K562 (cell line): Measurements from ENCODE around the gene C11orf98. TPM values are rescaled to one million over a fixed set of nuclear protein-coding genes. Genes with fewer than 3 reads are reported as not detected.
A peak's percentile ranks its signal among the peaks of the same experiment; 100 is the strongest.

Experiments used
- ATF6 ChIP-seq: sonication (generic); formaldehyde crosslinking; IDR thresholded peaks from 2 replicates; pipeline ENCODE4 v1.4.0; 2020; ENCODE audit warnings: mild to moderate bottlenecking, missing genetic modification reagents
- CAMTA2 ChIP-seq: fragments of 250-450 bp; sonication (Bioruptor Pico); conservative IDR thresholded peaks from 2 replicates; pipeline ENCODE4 v1.5.1; 2022
- GABPA ChIP-seq: fragments of 200-800 bp; sonication (Bioruptor generic); conservative IDR thresholded peaks from 2 replicates; pipeline ENCODE4 v1.6.1; 2016; ENCODE audit warnings: low read depth, missing genetic modification characterization, missing compliant biosample characterization
- HDGF ChIP-seq: fragments of 450-650 bp; IDR thresholded peaks from 2 replicates; pipeline ENCODE4 v1.6.1; 2016
- ILK ChIP-seq: fragments of 450-650 bp; IDR thresholded peaks from 2 replicates; pipeline ENCODE4 v1.6.1; 2016; ENCODE audit warnings: missing genetic modification characterization, low read depth, mild to moderate bottlenecking, missing compliant biosample characterization, moderate library complexity, borderline replicate concordance
- POLR2AphosphoS2 ChIP-seq: IDR thresholded peaks from 2 replicates; pipeline ENCODE4 v1.6.1; 2012; ENCODE audit warnings: low read length, improper control_type of control experiment
- RCOR1 ChIP-seq, 2 experiments: IDR thresholded peaks; 2 replicates each; pipeline ENCODE4 v1.6.1; 2012; ENCODE audit warnings: low read depth in 2 of 2, low read length in 2 of 2, borderline replicate concordance in 1 of 2, improper control_type of control experiment in 1 of 2
- SREBF2 ChIP-seq: sonication (generic); formaldehyde crosslinking; IDR thresholded peaks from 2 replicates; pipeline ENCODE4 v1.4.0; 2020; ENCODE audit warnings: mild to moderate bottlenecking, missing genetic modification reagents
- TAF1 ChIP-seq: IDR thresholded peaks from 2 replicates; pipeline ENCODE4 v1.6.1; 2011; ENCODE audit warnings: mild to moderate bottlenecking, low read length, moderate library complexity; ENCODE audit not compliant: insufficient read depth, control insufficient read depth, severe bottlenecking; ENCODE audit errors: extremely low read depth
- TAF15 ChIP-seq: fragments of 200-400 bp; formaldehyde crosslinking; IDR thresholded peaks from 2 replicates; pipeline ENCODE4 v1.6.1; 2017; ENCODE audit warnings: mild to moderate bottlenecking, low read depth, low read length, moderate library complexity
- TEAD2 ChIP-seq: fragments of 450-650 bp; IDR thresholded peaks from 2 replicates; pipeline ENCODE4 v1.6.1; 2016; ENCODE audit warnings: missing genetic modification characterization, control low read depth, missing compliant biosample characterization
- ZC3H4 ChIP-seq: sonication (generic); formaldehyde crosslinking; IDR thresholded peaks from 2 replicates; pipeline ENCODE4 v1.9.0; 2021; ENCODE audit warnings: missing genetic modification reagents, borderline replicate concordance
- ZFP36 ChIP-seq: fragments of 150-350 bp; IDR thresholded peaks from 2 replicates; pipeline ENCODE4 v1.6.1; 2018; ENCODE audit warnings: low read length, low read depth; ENCODE audit not compliant: partially characterized antibody
- ZNF146 ChIP-seq: IDR thresholded peaks from one replicate; pipeline ENCODE4 v1.6.1; 2018; ENCODE audit warnings: missing compliant biosample characterization; ENCODE audit not compliant: unreplicated experiment
- ZNF24 ChIP-seq: fragments of 450-650 bp; IDR thresholded peaks from 2 replicates; pipeline ENCODE4 v1.6.1; 2016
- ZNF263 ChIP-seq: sonication (generic); formaldehyde crosslinking; IDR thresholded peaks from 2 replicates; pipeline ENCODE4 v1.8.0; 2022; ENCODE audit warnings: mild to moderate bottlenecking, missing genetic modification reagents, borderline replicate concordance
- ZNF584 ChIP-seq: fragments of 200-800 bp; sonication (Bioruptor generic); IDR thresholded peaks from 2 replicates; pipeline ENCODE4 v1.6.1; 2016; ENCODE audit warnings: low read depth, mild to moderate bottlenecking, missing genetic modification characterization, missing compliant biosample characterization
- ZNF707 ChIP-seq: fragments of 250-450 bp; sonication (Bioruptor Pico); conservative IDR thresholded peaks from 2 replicates; pipeline ENCODE4 v1.8.0; 2022; ENCODE audit warnings: inconsistent platforms, mild to moderate bottlenecking, moderate library complexity
- polyA plus RNA-seq, 8 experiments: library from polyadenylated mRNA; depleted of rRNA in 4 of 8; stranded (reverse) in 5 of 8; unstranded in 3 of 8; fragments of >200 nt; fragmentation: Nextera tagmentation in 2 of 8; fragmentation: Illumina TruSeq in 1 of 8; extraction: Ambion mirVana in 2 of 8; extraction: Trizol in 1 of 8; gene quantifications; 2 replicates each; pipeline versions ENCODE4 v1.2.1 to v1.2.3, GENCODE V29; 2011 to 2014; ENCODE audit warnings: inconsistent platforms in 1 of 8, missing spikeins in 1 of 8
- total RNA-seq, 7 experiments: library from RNA; depleted of rRNA in 6 of 7; stranded (reverse); fragments of >200 nt in 6 of 7; fragmentation: Illumina TruSeq in 2 of 7; extraction: Trizol in 2 of 7; gene quantifications; 2 replicates each; pipeline versions ENCODE4 v1.2.1 to v1.2.3, GENCODE V29; 2011 to 2021; ENCODE audit warnings: low replicate concordance in 1 of 7
- TF ChIP-seq, protein P1 (sequence below): fragments of 250-450 bp; sonication (Bioruptor Pico); IDR thresholded peaks from 2 replicates; pipeline ENCODE4 v1.5.0; 2021; ENCODE audit warnings: mild to moderate bottlenecking, borderline replicate concordance
- TF ChIP-seq, protein P2 (sequence below): fragments of 250-450 bp; sonication (Bioruptor Pico); IDR thresholded peaks from 2 replicates; pipeline ENCODE4 v1.8.0; 2022; ENCODE audit warnings: moderate library complexity, mild to moderate bottlenecking, inconsistent platforms
- TF ChIP-seq, protein P3 (sequence below): fragments of 250-450 bp; sonication (Bioruptor Pico); IDR thresholded peaks from 2 replicates; pipeline ENCODE4 v1.9.0; 2021; ENCODE audit warnings: mild to moderate bottlenecking

Gene C11orf98
- total and polyA plus RNA-seq, 9 of the 15 experiments (the other 6 are each of a cell fraction or from before 2014, with no cell fraction given), result 103 to 352 (median 218) TPM

GRCh38 chr11:62645946-62646824 lies 18.8 kb downstream of the C11orf98 start, which contains the start of gene GANAB (continued):
- TF ChIP-seq TAF1 (peak; percentile 97), ATF6 (no peak), TAF15 (no peak), ZFP36 (no peak), SREBF2 (CRISPR knock-in tag) (no peak), ZNF146 (no peak), ILK (tag) (no peak), ZNF584 (CRISPR knock-in tag) (no peak), ZNF707 (no peak), ZC3H4 (CRISPR knock-in tag) (0 out of 2 replicates have a peak, but pooled peaks have one; percentile 36), CAMTA2 (CRISPR knock-in tag) (no peak), GABPA (tag) (peak; percentile 88), POLR2AphosphoS2 (peak; percentile 98), RCOR1 (IDR thresholded peaks at IDR 0.05; ENCODE audit: borderline replicate concordance in 1 of 2, low read depth in 2 of 2, low read length in 2 of 2) (no peak), ZNF24 (no peak), ZNF263 (CRISPR knock-in tag) (0 out of 2 replicates have a peak, but pooled peaks have one; percentile 15), HDGF (no peak), TEAD2 (tag) (no peak)
- TF ChIP-seq, protein P1, sequence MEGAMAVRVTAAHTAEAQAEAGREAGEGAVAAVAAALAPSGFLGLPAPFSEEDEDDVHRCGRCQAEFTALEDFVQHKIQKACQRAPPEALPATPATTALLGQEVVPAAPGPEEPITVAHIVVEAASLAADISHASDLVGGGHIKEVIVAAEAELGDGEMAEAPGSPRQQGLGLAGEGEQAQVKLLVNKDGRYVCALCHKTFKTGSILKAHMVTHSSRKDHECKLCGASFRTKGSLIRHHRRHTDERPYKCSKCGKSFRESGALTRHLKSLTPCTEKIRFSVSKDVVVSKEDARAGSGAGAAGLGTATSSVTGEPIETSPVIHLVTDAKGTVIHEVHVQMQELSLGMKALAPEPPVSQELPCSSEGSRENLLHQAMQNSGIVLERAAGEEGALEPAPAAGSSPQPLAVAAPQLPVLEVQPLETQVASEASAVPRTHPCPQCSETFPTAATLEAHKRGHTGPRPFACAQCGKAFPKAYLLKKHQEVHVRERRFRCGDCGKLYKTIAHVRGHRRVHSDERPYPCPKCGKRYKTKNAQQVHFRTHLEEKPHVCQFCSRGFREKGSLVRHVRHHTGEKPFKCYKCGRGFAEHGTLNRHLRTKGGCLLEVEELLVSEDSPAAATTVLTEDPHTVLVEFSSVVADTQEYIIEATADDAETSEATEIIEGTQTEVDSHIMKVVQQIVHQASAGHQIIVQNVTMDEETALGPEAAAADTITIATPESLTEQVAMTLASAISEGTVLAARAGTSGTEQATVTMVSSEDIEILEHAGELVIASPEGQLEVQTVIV, result no peak
- TF ChIP-seq, protein P2, sequence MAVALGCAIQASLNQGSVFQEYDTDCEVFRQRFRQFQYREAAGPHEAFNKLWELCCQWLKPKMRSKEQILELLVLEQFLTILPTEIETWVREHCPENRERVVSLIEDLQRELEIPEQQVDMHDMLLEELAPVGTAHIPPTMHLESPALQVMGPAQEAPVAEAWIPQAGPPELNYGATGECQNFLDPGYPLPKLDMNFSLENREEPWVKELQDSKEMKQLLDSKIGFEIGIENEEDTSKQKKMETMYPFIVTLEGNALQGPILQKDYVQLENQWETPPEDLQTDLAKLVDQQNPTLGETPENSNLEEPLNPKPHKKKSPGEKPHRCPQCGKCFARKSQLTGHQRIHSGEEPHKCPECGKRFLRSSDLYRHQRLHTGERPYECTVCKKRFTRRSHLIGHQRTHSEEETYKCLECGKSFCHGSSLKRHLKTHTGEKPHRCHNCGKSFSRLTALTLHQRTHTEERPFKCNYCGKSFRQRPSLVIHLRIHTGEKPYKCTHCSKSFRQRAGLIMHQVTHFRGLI (CRISPR knock-in tag), result no peak
- TF ChIP-seq, protein P3, sequence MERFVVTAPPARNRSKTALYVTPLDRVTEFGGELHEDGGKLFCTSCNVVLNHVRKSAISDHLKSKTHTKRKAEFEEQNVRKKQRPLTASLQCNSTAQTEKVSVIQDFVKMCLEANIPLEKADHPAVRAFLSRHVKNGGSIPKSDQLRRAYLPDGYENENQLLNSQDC (CRISPR knock-in tag), result no peak
